Body of pancreas (tissue), 4 donors: ENCODE data around the gene CLEC16A.

Source experiments
- CTCF ChIP-seq, 7 experiments: fragments of 450-650 bp in 4 of 7; fragments of 200-600 bp in 3 of 7; sonication (generic) in 3 of 7; IDR thresholded peaks; one replicate each; pipeline ENCODE4 v1.5.1; 2016 to 2019; ENCODE audit warnings: antibody characterized with exemption in 7 of 7
- POLR2A ChIP-seq, 3 donors: fragments of 450-650 bp; IDR thresholded peaks; one replicate each; pipeline ENCODE4 v1.6.1; 2016; ENCODE audit warnings: antibody characterized with exemption in 3 of 3, mild to moderate bottlenecking in 2 of 3

- TF ChIP-seq CTCF (IDR thresholded peaks at IDR 0.05): no peak
- TF ChIP-seq POLR2A (IDR thresholded peaks at IDR 0.05): no peak
These were observed 107.1 kb downstream of the CLEC16A start for GRCh38 chr16:11051430-11051829.
